HUDEP-2 (cell line): ENCODE results near the gene STX8.
"Not testable (repeated sequence)": the region's sequence is repeated elsewhere in the genome, so short reads cannot be mapped to it uniquely, and the experiment has no call there.

Source experiments
- DNase-seq, 76 experiments: peaks; one replicate each; lab custom pipeline; 2025; ENCODE audit not compliant: unreplicated experiment in 76 of 76; lab: John Stamatoyannopoulos, UW

Gene STX8

DNA sequence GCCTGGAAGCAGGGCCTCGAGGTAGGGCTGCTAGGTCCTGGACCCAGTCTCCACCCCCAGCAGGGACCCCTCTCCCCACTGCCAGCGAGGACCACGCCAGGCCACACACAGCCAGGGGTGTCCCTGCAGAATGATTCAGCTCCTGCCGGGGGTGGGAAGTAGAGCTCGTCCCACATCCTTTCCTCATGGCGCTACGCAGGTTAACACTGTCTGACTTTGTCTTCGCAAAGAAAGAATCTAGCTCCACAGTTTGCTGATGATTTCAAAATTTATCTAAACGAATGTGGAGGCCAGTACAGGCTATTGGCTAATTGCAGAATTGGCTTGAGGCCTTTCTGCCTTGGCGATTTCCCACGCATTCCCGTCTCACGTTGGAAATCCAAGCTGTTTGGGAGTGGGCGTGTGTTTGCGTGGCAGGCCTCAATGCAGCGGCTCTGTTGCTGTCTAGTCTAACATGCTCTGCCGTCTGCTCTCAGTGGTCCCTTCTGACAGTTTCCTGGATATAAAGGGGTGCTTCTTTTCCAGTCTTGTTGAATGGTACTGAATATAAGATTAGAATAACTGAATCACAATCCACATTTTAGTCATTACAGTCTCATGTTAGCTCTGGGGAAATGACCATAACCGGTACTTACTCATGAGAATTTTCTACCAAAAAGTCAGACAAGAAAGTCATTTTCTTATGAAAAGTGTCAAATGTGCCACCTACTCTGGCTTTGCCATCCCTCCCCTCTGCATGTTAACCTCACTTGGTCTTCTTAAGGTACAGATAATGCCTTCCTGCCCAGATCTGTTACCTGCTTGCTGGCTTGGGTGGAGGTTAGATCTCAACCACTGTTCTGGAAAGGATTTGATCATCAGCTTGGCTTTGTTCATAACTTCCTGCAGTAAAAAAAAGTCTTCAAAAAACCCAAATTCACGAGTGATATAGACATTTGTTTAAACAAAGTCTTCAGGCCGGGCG lies 301.9 kb downstream of the STX8 start:
- DNase-seq, result no peak

DNA sequence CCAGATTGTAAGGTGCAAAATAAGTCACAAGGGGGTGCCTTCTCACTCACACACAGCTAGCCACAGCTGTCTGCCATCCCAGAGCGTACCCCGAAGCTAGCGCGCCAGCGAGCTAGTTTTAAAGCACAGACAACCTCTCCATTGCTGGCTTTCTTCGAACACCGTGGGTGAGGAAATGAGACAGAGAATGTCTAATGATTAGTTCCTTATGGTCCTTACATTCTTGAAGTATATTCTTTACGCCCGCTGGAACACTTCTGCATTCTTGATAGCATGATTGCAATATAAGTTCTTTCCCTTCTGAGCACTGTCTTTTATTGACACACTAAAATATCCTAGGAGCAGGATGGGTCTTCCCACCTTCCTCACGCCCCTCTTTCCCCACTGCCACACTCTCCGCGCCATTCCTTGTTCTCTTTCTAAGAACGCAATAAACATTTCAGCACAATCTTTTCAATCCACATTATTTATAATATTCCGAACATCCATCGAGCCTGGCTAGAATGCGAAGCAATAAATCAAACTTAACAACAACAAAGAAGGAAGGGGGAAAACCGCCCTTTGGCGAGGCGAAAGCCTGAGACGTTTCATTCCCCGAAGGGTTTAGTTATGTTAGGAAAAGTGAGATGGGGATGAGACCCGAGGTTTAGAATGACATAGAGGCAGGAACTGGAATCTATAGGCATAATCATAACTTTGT lies 303.0 kb downstream of the STX8 start:
- DNase-seq, result no peak

DNA sequence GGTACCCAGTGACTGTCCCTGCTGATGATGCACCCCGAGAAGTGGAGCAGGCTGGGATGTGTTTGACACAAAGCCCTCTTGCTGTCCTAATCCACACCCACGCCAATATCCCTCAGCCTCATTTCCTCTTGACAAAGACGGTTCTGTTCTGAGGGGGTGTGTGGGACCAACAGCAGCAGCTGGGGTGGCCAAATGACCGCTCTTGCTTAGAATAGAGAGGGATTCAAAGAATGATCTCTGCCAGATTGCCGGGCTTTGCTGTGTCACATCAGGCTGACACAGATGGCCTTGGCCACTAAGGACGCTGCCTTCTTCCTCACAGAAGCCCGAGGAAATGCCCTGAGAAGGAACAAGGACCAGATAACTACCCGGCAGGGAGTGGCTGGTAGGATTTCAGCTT lies 303.6 kb downstream of the STX8 start:
- DNase-seq, result no peak

DNA sequence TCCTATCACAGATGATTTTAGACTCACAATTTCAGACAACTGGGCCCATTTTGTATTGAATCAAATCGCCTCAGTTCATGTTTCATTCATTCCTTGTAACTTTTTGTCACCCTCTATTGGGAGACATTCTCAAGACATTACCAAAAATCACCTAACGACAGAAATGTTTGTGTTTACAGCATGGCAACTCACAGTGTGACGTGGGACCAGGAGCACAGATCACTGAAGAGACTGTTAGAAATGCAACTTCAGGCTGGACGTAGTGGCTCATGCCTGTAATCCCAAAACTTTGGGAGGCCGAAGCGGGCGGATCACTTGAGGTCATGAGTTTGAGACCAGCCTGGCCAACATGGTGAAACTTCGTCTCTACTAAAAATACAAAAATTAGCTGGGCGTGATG lies 304.7 kb downstream of the STX8 start:
- DNase-seq, result no peak

DNA sequence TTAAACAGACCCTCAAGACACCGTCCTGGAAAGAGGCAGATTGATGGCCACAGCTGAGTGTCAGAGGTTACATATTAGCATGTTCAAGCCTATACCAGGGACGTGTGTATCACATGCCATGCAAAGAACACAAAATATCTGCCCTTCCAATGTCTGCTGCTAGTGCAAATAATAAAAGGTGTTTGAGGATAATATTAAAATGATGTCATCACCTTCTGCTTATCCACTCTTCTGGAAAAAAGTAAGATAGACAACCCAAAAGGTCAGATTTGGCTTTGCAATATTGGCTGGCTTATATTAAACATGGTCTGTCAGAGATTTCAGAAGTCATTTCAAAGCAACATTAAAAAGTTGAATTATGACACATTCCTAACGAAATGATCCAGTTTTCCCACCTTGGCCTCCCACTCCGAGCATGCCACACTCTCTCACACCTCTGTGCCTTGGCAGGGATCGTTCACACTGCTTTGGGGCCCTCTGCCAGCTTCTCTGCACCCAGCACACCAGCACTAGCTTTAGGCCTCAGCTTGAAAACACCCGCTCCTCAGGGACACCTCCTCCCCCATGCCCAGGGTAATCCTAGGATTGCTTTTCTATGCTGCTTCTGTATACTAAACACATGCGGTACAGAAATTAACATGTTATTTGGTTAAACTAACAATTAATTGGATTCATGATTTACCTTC lies 306.1 kb downstream of the STX8 start:
- DNase-seq, result no peak

DNA sequence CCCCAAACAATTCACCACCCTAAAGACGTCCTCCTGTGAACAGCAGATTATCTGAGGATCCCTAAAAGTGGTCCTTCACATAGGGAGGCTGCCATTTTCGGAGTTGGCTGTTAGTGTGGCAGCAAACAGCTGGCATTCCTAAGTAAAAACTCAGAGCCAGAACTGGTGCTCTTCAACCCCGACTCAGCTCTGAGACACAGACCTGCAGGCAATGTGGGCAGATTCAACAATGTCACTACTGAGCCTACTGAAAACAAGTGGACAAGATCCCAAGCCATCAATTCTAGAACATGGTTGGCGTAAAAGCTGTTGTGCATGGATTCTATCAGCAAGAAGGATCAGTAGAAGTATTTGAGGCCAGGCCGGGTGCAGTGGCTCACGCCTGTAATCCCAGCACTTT lies 307.1 kb downstream of the STX8 start:
- DNase-seq, result no peak

DNA sequence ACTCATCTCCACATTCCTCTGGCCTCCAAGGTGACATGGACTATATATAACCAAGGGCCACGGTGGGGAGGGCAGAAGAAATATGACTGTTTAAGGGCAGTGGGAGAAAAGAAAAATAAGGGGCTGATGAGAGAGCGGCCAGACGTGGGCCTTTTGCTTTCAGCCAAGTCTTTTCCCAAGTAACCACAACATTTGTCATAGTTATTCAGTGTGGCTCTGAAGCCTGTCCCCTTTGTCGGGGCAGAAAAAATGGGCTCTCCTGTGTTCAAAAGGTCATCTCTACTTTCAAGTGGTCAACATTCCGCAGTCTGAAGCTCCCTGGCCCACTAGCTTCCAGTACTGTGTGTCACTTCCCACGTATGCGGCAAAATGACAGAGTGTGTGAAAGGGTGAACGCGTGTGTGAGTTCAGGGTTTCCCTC lies 308.9 kb downstream of the STX8 start:
- no peak for DNase-seq

DNA sequence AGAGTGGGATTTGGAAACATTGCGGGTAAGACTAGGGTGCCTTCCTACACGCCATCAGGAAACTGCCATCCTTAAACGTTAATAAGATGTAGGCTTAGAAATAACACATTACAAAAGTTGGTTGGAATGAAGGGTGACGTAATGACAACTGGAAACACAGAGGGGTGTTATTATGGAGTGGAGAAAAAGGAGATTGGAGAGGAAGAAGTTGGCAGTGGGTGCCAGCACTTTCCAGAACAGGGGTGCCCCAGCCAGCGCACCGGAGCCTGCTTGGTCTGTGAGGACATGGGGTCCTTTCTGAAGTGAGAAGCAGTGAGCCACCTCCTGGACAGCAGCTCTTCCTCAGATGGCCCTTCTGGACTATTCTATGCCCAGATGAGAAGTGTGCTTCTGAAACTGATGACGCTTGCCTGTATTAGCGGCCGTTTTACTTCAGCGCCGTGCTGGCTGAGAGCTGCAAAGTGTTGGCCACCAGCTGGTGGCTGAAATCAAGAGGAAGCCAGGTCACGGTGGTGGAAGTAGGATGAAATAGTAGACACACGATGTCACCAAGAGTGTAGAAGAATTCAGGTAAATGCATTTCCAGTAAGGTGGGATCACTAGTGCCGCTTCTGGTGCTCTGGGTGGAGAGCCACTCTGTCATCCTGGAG lies 309.5 kb downstream of the STX8 start:
- no peak for DNase-seq

DNA sequence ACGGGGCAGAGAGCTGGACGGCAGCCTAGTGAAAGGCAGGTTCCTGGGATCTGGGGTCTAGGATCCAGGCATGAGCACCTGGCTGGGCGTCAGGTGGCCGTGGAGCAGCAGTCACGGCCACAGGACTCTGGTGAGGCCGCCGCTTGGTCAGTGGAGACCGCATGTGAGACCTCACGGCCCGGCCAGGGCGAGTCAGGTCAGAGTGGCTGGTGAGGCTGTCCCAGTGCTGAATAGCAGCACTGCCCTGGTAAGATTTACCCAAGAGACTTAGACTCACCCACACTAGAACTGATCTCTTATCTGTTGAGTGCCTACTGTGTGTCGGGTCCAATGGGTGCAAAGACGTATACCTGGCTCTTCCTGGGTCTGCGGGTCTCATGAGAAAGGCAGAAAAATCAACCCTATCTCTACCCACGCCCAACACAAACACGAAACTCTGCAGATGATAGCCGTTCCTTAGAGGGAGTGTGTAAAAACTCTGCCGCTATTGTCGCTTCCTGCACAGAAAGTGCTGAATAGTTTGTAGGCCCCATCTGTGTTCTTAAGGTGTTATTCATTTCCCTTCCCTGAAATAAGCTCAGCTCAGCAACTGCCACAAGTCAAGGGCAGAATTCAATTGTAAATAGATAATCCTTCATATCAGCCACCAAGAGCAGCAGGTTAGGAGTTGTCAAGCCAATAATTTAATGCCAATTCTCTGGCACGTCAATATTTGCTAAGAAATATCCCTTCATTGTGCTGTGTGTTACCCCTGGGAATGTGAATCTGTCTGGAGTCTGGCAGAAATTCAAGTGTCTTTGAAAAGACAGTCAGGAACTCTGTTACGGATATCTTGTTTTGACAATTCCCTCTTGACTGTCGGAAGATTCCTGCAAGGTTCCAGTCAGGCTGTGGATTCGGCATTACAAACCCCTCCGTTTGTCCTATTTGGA lies 314.3 kb downstream of the STX8 start:
- no peak for DNase-seq

DNA sequence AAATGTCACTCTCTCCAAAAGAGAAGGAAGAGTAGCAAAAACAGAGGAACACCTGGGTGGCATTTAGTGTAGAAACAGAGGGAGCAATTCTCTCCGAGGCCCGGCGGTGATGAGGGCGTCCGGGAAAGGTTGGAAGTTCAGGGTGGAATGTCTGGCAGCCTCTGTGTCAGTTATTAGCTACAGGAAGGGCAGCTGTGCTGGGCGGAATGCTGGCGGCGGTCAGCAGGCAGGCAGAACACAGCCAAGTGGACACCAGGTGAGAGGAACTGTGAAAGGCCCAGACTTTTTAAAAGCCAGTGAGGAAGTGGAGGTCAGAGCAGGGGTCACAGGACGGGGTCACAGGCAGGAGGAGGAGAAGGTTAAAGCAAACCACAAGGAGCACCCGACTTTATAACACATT lies 316.2 kb downstream of the STX8 start:
- no peak for DNase-seq

DNA sequence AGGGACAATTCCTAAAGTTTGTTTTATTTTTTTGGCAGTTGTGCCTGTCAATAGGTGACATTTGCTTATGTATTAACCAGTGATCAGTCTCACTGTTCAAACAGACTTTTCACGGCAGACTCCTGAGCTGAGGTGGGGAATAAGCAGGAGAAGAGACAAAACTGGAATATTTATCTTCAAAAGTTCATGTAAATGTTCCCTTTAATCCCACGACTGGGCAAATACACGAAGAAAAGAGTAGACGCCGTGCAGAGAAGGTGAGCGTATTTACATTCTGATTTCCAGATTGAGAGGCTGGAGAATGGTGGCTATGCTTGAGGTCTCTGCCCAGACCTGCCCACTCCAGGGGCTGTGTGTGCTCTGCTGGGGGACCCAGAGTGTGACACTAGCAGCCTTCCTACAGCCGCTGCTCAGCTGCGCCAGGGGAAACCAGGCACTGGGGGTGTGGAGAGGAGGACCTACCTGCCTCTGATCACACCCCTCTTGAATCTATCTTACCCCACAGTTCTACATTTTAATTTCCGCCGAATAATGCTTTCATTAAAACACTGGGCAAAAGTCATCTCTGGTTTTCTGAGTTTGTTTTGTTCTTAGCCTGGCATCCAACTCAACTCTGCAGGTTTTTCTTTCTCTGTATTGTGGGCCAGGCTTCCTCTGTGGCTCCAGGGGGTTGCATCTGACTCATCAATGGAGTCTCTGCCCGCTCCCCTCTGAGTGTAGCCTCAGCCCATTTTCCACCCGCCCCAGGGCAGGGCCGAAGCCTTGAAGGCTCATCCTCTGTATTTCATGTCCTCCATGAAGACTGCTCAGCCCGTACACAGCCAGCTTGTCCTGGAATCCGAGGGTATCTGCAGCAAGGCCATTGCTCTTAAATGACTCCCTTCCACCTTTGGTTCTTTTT lies 317.3 kb downstream of the STX8 start:
- no peak for DNase-seq

DNA sequence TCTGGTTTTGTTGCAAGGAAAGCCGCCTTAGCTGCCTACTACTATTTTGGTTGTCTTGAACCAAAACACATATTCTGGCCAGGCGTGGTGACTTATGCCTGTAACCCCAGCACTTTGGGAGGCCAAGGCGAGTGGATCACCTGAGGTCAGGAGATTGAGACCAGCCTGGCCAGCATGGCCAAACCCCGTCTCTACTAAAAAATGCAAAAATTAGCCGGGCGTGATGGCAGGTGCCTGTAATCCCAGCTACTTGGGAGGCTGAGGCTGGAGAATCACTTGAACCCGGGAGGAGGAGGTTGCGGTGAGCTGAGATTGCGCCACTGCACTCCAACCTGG lies 318.0 kb downstream of the STX8 start:
- not testable (repeated sequence) for DNase-seq

DNA sequence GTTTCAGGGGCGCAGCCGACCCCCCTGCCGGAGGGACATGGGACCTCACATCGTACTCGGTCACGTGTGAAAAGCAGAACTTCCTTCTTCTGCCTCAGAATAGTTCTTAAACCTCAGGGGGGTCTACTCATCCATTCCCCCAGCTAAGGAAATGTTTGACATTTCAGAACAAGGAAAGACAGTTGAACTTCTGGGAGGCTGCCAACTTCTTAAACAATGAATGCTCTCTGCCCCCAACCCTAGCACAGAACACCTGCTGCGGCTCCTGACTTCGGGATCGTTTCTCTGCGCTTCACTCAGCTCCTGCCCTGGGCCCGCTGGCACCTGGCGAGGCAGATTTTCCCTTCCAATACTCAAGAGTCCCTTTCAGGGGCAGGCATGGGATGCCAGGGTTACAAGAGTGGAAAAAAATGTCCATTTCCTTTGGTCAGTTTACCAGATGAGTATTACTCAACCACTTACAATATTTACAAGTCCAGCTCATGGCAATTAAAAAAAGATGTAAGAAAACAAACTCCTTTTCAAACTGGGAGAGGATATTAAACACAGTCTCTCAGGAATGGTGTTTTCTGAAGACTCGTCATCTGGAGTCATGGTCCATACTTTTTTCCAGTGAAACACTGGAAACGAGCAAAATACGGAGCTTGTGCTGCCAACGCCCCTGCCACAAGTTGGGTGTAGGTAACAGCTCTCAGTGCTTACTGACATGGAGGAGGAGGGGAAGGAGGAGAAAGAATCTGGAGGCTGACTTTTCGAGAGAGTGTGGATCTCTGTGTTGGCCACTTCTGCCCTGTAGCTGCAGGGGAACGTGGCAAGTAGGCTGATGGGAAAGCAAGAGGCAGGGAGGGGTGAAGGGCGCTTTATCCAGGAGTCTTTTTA lies 318.6 kb downstream of the STX8 start:
- no peak for DNase-seq

DNA sequence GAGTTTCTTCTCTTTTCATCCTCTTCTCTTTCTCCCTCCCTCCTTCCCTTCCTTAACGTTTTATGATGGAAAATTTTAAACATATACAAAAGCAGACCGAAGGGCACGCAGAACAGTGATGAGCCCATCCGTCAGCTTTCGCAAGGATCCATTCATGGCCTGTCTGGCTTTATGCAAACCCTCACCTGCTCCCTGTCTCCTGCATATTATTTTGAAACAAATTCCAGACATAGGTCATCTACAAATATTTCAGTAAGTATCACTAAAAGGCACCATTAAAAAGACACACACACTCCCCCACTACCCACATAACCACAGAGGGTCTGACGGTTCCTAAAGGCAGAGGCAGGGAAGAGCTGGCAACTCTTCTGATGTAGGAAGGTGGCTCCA lies 319.3 kb downstream of the STX8 start:
- no peak for DNase-seq

DNA sequence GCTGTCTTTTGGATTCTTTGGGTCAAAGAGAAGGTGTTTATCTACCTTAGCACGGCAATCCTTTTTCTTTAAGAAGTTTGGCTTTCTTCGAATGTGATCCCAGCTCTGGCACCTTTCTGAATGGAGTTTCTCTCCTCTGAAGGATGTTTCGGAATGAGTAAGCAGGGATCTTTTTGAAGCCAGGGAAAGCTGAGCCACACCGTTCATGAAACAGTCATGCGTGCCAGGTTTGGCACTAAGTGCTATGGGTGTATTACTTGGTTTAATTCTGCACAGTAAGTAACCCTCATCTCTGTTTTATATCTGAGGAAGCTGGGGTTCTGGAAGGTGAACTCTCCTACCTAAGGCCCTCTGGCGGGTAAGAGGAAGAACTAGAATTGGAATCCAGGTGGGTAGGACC lies 319.8 kb downstream of the STX8 start:
- DNase-seq, result no peak

DNA sequence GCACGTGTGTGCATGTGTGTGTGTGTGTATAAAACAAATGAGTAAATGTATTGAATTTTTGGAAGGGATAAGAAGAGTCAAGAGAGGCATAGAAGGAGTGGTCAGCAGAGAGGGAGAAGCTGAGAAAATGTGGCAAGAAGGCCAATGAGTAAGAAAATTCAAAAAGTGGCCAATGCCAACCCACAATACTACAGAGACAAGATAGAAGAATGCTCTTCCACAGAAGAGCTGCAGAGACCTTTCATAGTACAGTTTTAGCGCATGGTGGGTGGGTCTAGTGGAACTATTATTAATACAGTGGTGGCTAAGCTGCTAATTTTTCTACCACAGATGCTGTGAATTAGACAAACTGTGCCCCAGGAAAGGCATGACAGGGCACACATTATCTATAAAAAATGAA lies 320.8 kb downstream of the STX8 start:
- DNase-seq, result no peak

DNA sequence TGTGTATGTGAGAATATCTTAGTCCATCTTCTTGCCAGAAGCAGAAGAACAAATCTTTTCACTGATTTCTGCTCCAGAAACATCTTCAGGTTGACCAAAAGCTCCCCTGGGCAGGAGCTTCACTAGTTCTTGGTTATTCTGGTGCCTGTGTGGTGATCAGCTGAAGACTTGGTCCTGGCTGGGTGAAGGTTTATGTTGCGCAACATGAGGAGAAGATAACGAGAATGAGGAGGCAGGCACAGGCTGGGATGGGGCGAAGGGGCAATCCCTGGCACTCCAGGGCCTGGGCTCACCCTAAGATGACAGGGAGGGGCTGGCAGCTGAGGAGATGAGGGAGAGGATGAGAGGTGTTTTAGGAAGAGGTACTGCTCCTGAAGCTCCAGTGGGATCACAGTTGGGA lies 322.3 kb downstream of the STX8 start:
- DNase-seq, result no peak

DNA sequence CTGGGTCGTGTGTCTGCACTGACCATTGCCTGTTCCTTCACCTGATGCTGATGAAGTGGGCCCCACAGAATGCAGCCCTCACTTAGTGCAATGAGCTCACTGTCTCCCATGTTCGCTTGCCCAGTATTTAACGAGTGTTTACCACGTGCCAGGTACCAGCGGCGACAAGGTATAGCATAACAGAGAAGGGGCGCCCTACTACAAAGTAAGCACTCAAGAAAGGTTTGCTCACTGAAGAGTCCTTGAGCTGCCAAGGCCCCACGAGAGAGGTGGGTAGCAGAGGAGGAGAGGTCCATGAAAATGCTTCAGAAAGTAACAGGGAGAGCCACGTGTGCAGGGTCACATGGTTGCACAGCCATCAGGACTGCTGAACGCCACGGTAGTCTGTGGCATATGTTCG lies 324.3 kb downstream of the STX8 start:
- DNase-seq, result no peak
